ENCODE results near the gene AMIGO1.

The AMIGO1 gene

GRCh38 chr1:109538827-109539555 is 29.5 kb upstream of the AMIGO1 start:
- no peaks in the 10 kb centered on the region for H3K9me3 Mint-ChIP-seq

GRCh38 chr1:109537450-109538178 is 28.1 kb upstream of the AMIGO1 start:
- Mint-ChIP-seq H3K9me3 (no peaks in the 10 kb centered on the region), H3K4me1 (ENCODE audit: low read depth) (peaks cover 4% of the 10 kb centered on the region), H3K27ac (no peak overlapping the region), H3K4me3 (no peak overlapping the region), H3K27me3 (ENCODE audit: low read depth) (no peaks in the 10 kb centered on the region), H3K36me3 (ENCODE audit: low read depth) (no peaks in the 10 kb centered on the region)
- DNase-seq (ENCODE audit: low spot score), result no peak

More at GRCh38 chr1:109538827-109539555, 29.5 kb upstream of the AMIGO1 start:
- H3K27me3 Mint-ChIP-seq (ENCODE audit: low read depth), result no peaks in the 10 kb centered on the region
- H3K36me3 Mint-ChIP-seq (ENCODE audit: low read depth), result no peaks in the 10 kb centered on the region
- no peaks in the 10 kb centered on the region for H3K4me1 Mint-ChIP-seq (ENCODE audit: low read depth)
- H3K4me3 Mint-ChIP-seq, result no peak overlapping the region
- no peak for DNase-seq (ENCODE audit: low spot score)
- no peak overlapping the region for H3K27ac Mint-ChIP-seq

GRCh38 chr1:109535971-109536491 is 26.5 kb upstream of the AMIGO1 start:
- H3K4me1 Mint-ChIP-seq (ENCODE audit: low read depth), result peaks cover 15% of the 10 kb centered on the region
- no peak overlapping the region for H3K4me3 Mint-ChIP-seq
- H3K27ac Mint-ChIP-seq, result no peak overlapping the region
- DNase-seq (ENCODE audit: low spot score), result no peak
- no peaks in the 10 kb centered on the region for H3K36me3 Mint-ChIP-seq (ENCODE audit: low read depth)
- H3K27me3 Mint-ChIP-seq (ENCODE audit: low read depth), result no peaks in the 10 kb centered on the region
- H3K9me3 Mint-ChIP-seq, result no peaks in the 10 kb centered on the region

GRCh38 chr1:109535481-109535880 is 26.0 kb upstream of the AMIGO1 start:
- no peaks in the 10 kb centered on the region for H3K9me3 Mint-ChIP-seq
- DNase-seq (ENCODE audit: low spot score), result no peak
- no peaks in the 10 kb centered on the region for H3K27me3 Mint-ChIP-seq (ENCODE audit: low read depth)
- H3K4me3 Mint-ChIP-seq, result no peak overlapping the region
- no peaks in the 10 kb centered on the region for H3K36me3 Mint-ChIP-seq (ENCODE audit: low read depth)
- no peak overlapping the region for H3K27ac Mint-ChIP-seq
- peaks cover 19% of the 10 kb centered on the region for H3K4me1 Mint-ChIP-seq (ENCODE audit: low read depth)

GRCh38 chr1:109534307-109534858 is 24.9 kb upstream of the AMIGO1 start:
- Mint-ChIP-seq H3K4me1 (ENCODE audit: low read depth) (peaks cover 19% of the 10 kb centered on the region), H3K4me3 (no peak overlapping the region), H3K9me3 (no peaks in the 10 kb centered on the region), H3K27ac (no peak overlapping the region), H3K36me3 (ENCODE audit: low read depth) (no peaks in the 10 kb centered on the region), H3K27me3 (ENCODE audit: low read depth) (no peaks in the 10 kb centered on the region)
- no peak for DNase-seq (ENCODE audit: low spot score)

GRCh38 chr1:109532365-109533136 is 23.0 kb upstream of the AMIGO1 start:
- peak overlapping the region; percentile 84 for H3K27ac Mint-ChIP-seq
- H3K36me3 Mint-ChIP-seq (ENCODE audit: low read depth), result no peaks in the 10 kb centered on the region
- H3K27me3 Mint-ChIP-seq (ENCODE audit: low read depth), result no peaks in the 10 kb centered on the region
- DNase-seq (ENCODE audit: low spot score), result peak; percentile 82
- no peaks in the 10 kb centered on the region for H3K9me3 Mint-ChIP-seq
- H3K4me3 Mint-ChIP-seq, result peak overlapping the region; percentile 66
- peaks cover 19% of the 10 kb centered on the region for H3K4me1 Mint-ChIP-seq (ENCODE audit: low read depth)

GRCh38 chr1:109531826-109532364 is 22.4 kb upstream of the AMIGO1 start:
- Mint-ChIP-seq H3K27me3 (ENCODE audit: low read depth) (no peaks in the 10 kb centered on the region), H3K4me1 (ENCODE audit: low read depth) (peaks cover 19% of the 10 kb centered on the region), H3K9me3 (no peaks in the 10 kb centered on the region), H3K4me3 (peak overlapping the region; percentile 66), H3K36me3 (ENCODE audit: low read depth) (no peaks in the 10 kb centered on the region), H3K27ac (peak overlapping the region; percentile 84)
- DNase-seq (ENCODE audit: low spot score), result no peak

- no peak for DNase-seq (ENCODE audit: low spot score)
- Mint-ChIP-seq H3K4me1 (ENCODE audit: low read depth) (peaks cover 19% of the 10 kb centered on the region), H3K27me3 (ENCODE audit: low read depth) (peaks cover 2% of the 10 kb centered on the region), H3K36me3 (ENCODE audit: low read depth) (no peaks in the 10 kb centered on the region), H3K9me3 (no peaks in the 10 kb centered on the region), H3K27ac (peak overlapping the region; percentile 68), H3K4me3 (peak overlapping the region; percentile 54)
These were observed 21.9 kb upstream of the AMIGO1 start for GRCh38 chr1:109531380-109531779.

GRCh38 chr1:109530457-109531087 is 21.0 kb upstream of the AMIGO1 start:
- H3K9me3 Mint-ChIP-seq, result no peaks in the 10 kb centered on the region
- no peak for DNase-seq (ENCODE audit: low spot score)
- no peaks in the 10 kb centered on the region for H3K36me3 Mint-ChIP-seq (ENCODE audit: low read depth)
- H3K4me1 Mint-ChIP-seq (ENCODE audit: low read depth), result peaks cover 19% of the 10 kb centered on the region
- H3K27ac Mint-ChIP-seq, result peak overlapping the region; percentile 68
- peak overlapping the region; percentile 54 for H3K4me3 Mint-ChIP-seq
- H3K27me3 Mint-ChIP-seq (ENCODE audit: low read depth), result peaks cover 8% of the 10 kb centered on the region

GRCh38 chr1:109529881-109530456 is 20.4 kb upstream of the AMIGO1 start:
- Mint-ChIP-seq H3K4me3 (no peak overlapping the region), H3K27ac (no peak overlapping the region)

GRCh38 chr1:109528712-109529111 is 19.2 kb upstream of the AMIGO1 start:
- no peaks in the 10 kb centered on the region for H3K9me3 Mint-ChIP-seq
- no peak overlapping the region for H3K4me3 Mint-ChIP-seq
- H3K27me3 Mint-ChIP-seq (ENCODE audit: low read depth), result peaks cover 12% of the 10 kb centered on the region
- peak overlapping the region; percentile 38 for H3K27ac Mint-ChIP-seq
- no peaks in the 10 kb centered on the region for H3K36me3 Mint-ChIP-seq (ENCODE audit: low read depth)
- no peak for DNase-seq (ENCODE audit: low spot score)
- H3K4me1 Mint-ChIP-seq (ENCODE audit: low read depth), result peaks cover 19% of the 10 kb centered on the region

More at GRCh38 chr1:109529881-109530456, 20.4 kb upstream of the AMIGO1 start:
- H3K9me3 Mint-ChIP-seq, result no peaks in the 10 kb centered on the region
- peaks cover 19% of the 10 kb centered on the region for H3K4me1 Mint-ChIP-seq (ENCODE audit: low read depth)
- peaks cover 8% of the 10 kb centered on the region for H3K27me3 Mint-ChIP-seq (ENCODE audit: low read depth)
- no peak for DNase-seq (ENCODE audit: low spot score)
- H3K36me3 Mint-ChIP-seq (ENCODE audit: low read depth), result no peaks in the 10 kb centered on the region

- Mint-ChIP-seq H3K27me3 (ENCODE audit: low read depth) (peaks cover 13% of the 10 kb centered on the region), H3K9me3 (no peaks in the 10 kb centered on the region), H3K4me1 (ENCODE audit: low read depth) (peaks cover 18% of the 10 kb centered on the region), H3K4me3 (no peak overlapping the region), H3K27ac (no peak overlapping the region), H3K36me3 (ENCODE audit: low read depth) (no peaks in the 10 kb centered on the region)
- no peak for DNase-seq (ENCODE audit: low spot score)
These were observed 18.5 kb upstream of the AMIGO1 start for GRCh38 chr1:109527846-109528695.

Measured in T-helper 2 cell treated with Interferon-gamma antibody and Interleukin-4, amounts not matched to agents 5 μg/mL and 100 μg/mL, for 36 hours (primary cell).